Ectodermal cell (in vitro differentiated cells): ENCODE results near the gene NT5C3A.

Experiments
- H3K27ac ChIP-seq: 2 replicates; pipeline ENCODE4 v1.7.0; 2013; ENCODE audit warnings: mild to moderate bottlenecking, low read depth, low read length; ENCODE audit not compliant: insufficient read depth, poor library complexity, severe bottlenecking
- H3K27me3 ChIP-seq: 2 replicates; pipeline ENCODE4 v1.7.0; 2013; ENCODE audit warnings: mild to moderate bottlenecking, low read length; ENCODE audit not compliant: insufficient read depth, control insufficient read depth, poor library complexity, severe bottlenecking
- H3K36me3 ChIP-seq: one replicate; pipeline ENCODE4 v1.7.0; 2013; ENCODE audit warnings: low read length; ENCODE audit not compliant: control insufficient read depth, insufficient read depth
- H3K4me1 ChIP-seq: one replicate; pipeline ENCODE4 v1.7.0; 2013; ENCODE audit warnings: low read length; ENCODE audit not compliant: control insufficient read depth, insufficient read depth
- H3K4me3 ChIP-seq: 2 replicates; pipeline ENCODE4 v1.7.0; 2013; ENCODE audit warnings: low read depth, low read length, control low read depth; ENCODE audit not compliant: insufficient read depth
- H3K9me3 ChIP-seq: 2 replicates; pipeline ENCODE4 v1.7.0; 2013; ENCODE audit warnings: mild to moderate bottlenecking, low read length, moderate library complexity; ENCODE audit not compliant: control insufficient read depth
- WGBS, 2 experiments: methylation state at CpG; one replicate each; pipeline ENCODE4 v1.1.7; 2013; ENCODE audit warnings: missing lambda C conversion rate in 2 of 2; 5-methylcytosine and 5-hydroxymethylcytosine counted together

The NT5C3A gene

DNA sequence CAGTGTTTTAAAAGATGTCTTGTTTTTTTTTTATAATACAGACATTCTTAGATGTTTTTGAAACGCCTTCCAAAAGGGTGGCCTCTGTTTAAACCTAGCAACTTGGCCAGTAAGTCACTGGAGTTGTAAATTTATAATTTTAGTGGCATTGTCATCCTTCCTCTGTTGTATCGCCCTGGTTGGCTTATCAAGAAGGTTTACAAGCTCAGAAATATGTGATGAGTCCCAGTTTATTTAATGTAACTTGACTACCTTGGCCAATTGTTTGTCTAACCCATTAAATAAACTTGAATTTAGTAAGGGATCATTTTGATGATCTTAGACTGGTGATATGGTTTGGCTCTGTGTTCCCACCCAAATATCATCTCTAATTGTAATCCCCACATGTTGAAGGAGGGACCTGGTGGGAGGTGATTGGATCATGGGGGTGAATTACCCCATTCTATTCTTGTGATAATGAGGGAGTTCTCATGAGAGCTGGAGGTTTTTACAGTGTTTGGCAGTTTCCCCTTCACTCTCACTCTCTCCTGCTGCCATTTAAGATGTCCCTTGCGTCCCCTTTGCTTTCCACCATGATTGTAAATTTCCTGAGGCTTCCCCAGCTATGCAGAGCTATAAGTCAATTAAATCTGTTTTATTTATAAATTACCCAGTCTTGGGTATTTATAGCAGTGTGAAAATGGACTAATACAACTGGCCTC lies 13.4 kb upstream of the NT5C3A start:
- Histone ChIP-seq H3K9me3 (no peaks in the 10 kb centered on the region), H3K4me3 (no peak overlapping the region), H3K4me1 (no peaks in the 10 kb centered on the region), H3K36me3 (no peaks in the 10 kb centered on the region), H3K27me3 (no peaks in the 10 kb centered on the region), H3K27ac (no peak overlapping the region)
- WGBS, 2 experiments = 61 to 68% methylated on average over 3 of the region's 3 CpGs

GRCh38 chr7:33073243-33073642 lies 10.7 kb upstream of the NT5C3A start:
- no peaks in the 10 kb centered on the region for H3K4me1 ChIP-seq
- no peak overlapping the region for H3K27ac ChIP-seq
- no peaks in the 10 kb centered on the region for H3K36me3 ChIP-seq
- no peaks in the 10 kb centered on the region for H3K27me3 ChIP-seq
- H3K9me3 ChIP-seq = no peaks in the 10 kb centered on the region
- H3K4me3 ChIP-seq = no peak overlapping the region
- 95 to 98% methylated on average over 4 of the region's 4 CpGs for WGBS, 2 experiments

GRCh38 chr7:33072471-33072870 lies 9.9 kb upstream of the NT5C3A start:
- no peaks in the 10 kb centered on the region for H3K9me3 ChIP-seq
- no peaks in the 10 kb centered on the region for H3K36me3 ChIP-seq
- H3K4me3 ChIP-seq = no peak overlapping the region
- no peak overlapping the region for H3K27ac ChIP-seq
- WGBS, 2 experiments = 94% methylated on average over 2 of the region's 2 CpGs
- no peaks in the 10 kb centered on the region for H3K4me1 ChIP-seq
- H3K27me3 ChIP-seq = no peaks in the 10 kb centered on the region

- Histone ChIP-seq H3K4me3 (no peak overlapping the region), H3K27ac (no peak overlapping the region), H3K9me3 (peaks cover 8% of the 10 kb centered on the region), H3K36me3 (no peaks in the 10 kb centered on the region), H3K27me3 (no peaks in the 10 kb centered on the region), H3K4me1 (no peaks in the 10 kb centered on the region)
- WGBS, 2 experiments = 77 to 79% methylated on average over 6 of the region's 6 CpGs
Observed at GRCh38 chr7:33070831-33071230, 8.3 kb upstream of the NT5C3A start.

DNA sequence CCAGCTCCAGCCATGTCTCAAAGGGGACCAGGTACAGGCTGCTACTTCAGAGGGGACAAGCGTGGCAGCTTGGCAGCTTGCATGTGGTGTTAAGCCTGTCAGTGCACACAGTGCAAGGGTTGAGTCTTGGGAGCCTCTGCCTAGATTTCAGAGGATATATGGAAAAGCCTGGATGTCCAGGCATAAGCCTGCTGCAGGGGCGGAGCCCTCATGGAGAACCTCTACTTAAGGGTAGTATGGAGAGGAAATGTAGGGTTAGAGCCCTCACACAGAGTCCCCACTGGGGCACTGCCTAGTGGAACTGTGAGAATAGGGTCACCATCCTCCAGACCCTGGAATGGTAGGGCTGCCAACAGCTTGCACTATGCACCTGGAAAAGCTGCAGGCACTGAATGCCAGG lies 7.7 kb upstream of the NT5C3A start:
- no peaks in the 10 kb centered on the region for H3K27me3 ChIP-seq
- H3K9me3 ChIP-seq = peaks cover 8% of the 10 kb centered on the region
- no peak overlapping the region for H3K27ac ChIP-seq
- WGBS, 2 experiments = 87 to 98% methylated on average over 2 of the region's 2 CpGs
- no peaks in the 10 kb centered on the region for H3K4me1 ChIP-seq
- no peaks in the 10 kb centered on the region for H3K36me3 ChIP-seq
- no peak overlapping the region for H3K4me3 ChIP-seq

GRCh38 chr7:33067921-33068320 lies 5.3 kb upstream of the NT5C3A start:
- 75 to 100% methylated on average over 1 of the region's 1 CpG for WGBS, 2 experiments
- Histone ChIP-seq H3K27me3 (no peaks in the 10 kb centered on the region), H3K4me1 (no peaks in the 10 kb centered on the region), H3K27ac (no peak overlapping the region), H3K36me3 (no peaks in the 10 kb centered on the region), H3K9me3 (peaks cover 8% of the 10 kb centered on the region), H3K4me3 (no peak overlapping the region)

- 79% methylated on average over 1 of the region's 1 CpG; no CpG with 5 or more reads in 1 of the 2 experiments for WGBS, 2 experiments
- Histone ChIP-seq H3K27ac (no peak overlapping the region), H3K36me3 (no peaks in the 10 kb centered on the region), H3K27me3 (no peaks in the 10 kb centered on the region), H3K4me1 (no peaks in the 10 kb centered on the region), H3K9me3 (peaks cover 8% of the 10 kb centered on the region), H3K4me3 (no peak overlapping the region)
Observed at GRCh38 chr7:33066771-33067170, 4.2 kb upstream of the NT5C3A start.

DNA sequence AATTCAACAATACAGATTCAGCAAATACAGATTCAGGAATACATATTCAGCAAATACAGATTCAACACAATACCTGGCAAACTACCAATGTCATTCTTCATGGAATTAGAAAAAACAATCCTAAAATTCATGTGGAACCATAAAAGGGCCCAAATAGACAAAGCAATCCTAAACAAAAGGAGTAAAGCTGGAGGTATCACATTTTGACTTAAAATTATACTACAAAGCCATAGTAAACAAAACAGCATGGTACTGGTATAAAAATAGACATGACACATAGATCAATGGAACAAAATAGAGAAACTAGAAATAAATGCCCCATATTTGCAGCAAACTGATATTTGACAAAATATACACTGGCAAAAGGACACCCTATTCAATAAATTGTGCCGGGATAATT lies 3.4 kb upstream of the NT5C3A start:
- 92 to 95% methylated on average over 1 of the region's 1 CpG for WGBS, 2 experiments
- H3K27ac ChIP-seq = no peak overlapping the region

GRCh38 chr7:33062782-33063443 lies 337 bp upstream of the NT5C3A start:
- WGBS, 2 experiments = 1% methylated on average over 50 of the region's 50 CpGs
- Histone ChIP-seq H3K9me3 (peaks cover 8% of the 10 kb centered on the region), H3K27me3 (no peaks in the 10 kb centered on the region), H3K27ac (peak overlapping the region; percentile 86), H3K36me3 (no peaks in the 10 kb centered on the region), H3K4me1 (no peaks in the 10 kb centered on the region), H3K4me3 (peak overlapping the region; percentile 84)

More for the DNA sequence above, 3.4 kb upstream of the NT5C3A start:
- H3K27me3 ChIP-seq = no peaks in the 10 kb centered on the region
- no peak overlapping the region for H3K4me3 ChIP-seq
- no peaks in the 10 kb centered on the region for H3K4me1 ChIP-seq
- H3K9me3 ChIP-seq = peaks cover 8% of the 10 kb centered on the region
- no peaks in the 10 kb centered on the region for H3K36me3 ChIP-seq

DNA sequence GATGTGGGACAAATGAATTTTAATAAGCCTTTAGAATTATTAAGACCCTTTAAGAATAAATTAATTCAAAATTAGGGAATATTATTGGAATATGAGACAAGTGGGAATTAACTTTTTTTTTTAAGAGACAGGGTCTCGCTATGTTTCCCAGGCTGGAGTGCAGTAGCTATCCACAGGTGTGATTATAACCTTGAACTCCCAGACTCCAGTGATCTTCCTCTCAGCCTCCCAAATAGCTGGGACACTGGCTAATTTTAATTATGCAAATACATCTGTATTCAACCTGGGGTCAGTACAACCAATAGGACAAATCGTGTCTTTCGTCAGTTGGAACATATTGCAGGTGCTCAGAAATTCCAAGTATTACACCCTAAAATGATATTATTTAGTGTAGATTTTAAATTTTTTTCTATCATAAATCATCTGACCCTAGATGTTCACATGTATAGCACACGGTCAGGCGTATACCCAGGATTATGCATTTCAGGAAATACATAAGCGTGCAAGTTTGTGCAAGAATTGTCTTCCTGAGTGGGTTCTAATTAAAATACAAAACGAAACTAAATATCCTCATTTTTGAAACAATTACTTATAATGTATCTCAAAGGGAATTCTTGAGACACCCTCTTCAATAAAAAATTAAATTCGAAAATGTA lies 1.2 kb downstream of the NT5C3A start:
- H3K27me3 ChIP-seq = no peaks in the 10 kb centered on the region
- no peak overlapping the region for H3K27ac ChIP-seq
- no peaks in the 10 kb centered on the region for H3K4me1 ChIP-seq
- H3K36me3 ChIP-seq = no peaks in the 10 kb centered on the region
- WGBS, 2 experiments = 42 to 59% methylated on average over 5 to 6 of the region's 8 CpGs
- H3K9me3 ChIP-seq = peaks cover 4% of the 10 kb centered on the region
- peak overlapping the region; percentile 84 for H3K4me3 ChIP-seq
